Measurements from ENCODE around the gene ALG2.

- TF ChIP-seq EZH2 (IDR thresholded peaks at IDR 0.05), result no peak
- no peak for TF ChIP-seq CTCF (IDR thresholded peaks at IDR 0.05)
- TF ChIP-seq EZH2phosphoT487 (IDR thresholded peaks at IDR 0.05), result no peak
These were observed 39.4 kb downstream of the ALG2 start for GRCh38 chr9:99182356-99182755.
